NCI-H187 treated with DMSO at 0.1 percent for 48 hours (cell line): Measurements from ENCODE around the gene PARD3B.

Source experiments
- DNase-seq: peaks from one replicate; lab custom pipeline; 2025; lab: John Stamatoyannopoulos, UW

Gene PARD3B

DNA sequence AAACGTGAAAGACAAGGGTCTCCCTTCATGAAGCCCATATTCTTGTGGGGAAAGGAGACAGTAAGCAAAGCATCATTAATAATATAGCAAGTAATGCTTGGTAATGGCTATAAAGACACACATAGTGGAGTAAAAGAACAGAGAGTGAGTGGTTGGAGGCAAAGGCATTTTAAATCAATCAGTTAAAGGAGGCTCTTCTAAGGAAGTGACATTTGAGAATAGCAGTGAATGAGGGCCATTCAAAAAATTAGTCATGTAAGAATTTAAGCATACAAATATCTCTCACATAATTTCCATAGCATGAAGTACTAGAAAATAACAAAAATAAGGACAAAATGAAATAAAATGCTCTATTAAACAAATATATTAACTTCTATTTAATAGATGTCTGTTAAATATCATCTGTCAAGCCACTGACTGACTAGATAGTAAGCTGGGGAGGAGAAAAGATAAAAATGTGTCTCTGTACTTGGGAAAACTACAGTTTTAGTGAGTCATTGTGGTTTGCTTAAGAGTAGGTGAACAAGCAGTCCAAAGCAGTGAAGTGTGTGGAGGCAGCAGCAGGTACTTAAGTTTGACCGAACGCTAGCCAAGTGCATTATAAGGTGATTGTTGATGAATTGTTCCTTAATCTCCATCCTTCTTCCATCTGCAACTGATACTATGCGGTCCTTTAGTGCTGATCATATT, 160.1 kb downstream of the PARD3B start:
- DNase-seq: peak; percentile 7

DNA sequence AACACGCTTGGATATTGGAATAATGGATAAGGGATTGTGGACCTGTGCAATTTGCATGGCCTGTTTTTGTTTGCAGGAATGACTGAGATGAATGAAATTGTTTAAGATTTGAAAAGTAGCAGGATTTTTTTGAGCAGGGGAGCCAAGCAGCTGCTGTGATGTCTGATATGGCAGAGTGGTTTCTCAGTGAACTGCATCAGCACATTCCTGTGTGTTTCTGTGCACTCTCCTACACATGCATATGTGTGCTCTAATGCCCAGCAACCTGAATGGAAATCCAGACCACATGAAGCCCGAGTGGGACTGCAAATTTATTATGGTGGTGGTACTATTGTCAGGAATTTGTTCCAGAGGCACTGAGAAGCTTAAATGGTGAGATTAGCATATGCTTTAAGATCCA, 161.7 kb downstream of the PARD3B start:
- DNase-seq: no peak

DNA sequence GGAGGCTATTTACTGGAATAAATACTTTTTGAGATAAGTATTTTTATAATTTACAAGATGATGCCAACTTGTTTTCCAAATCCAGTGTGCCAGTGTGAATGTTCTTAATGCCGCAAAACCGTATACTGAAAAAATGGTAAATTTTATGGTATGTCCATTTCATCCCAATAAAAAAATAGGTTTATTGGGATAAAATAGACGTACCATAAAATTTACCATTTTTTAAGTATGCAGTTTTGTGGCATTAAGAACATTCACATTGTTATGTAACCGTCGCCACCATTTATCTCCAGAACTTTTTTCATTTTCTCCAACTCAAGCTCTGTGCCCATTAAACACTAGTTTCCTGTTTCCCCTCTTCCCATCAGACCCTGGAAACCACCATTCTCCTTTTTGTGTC, 167.9 kb downstream of the PARD3B start:
- no peak for DNase-seq

DNA sequence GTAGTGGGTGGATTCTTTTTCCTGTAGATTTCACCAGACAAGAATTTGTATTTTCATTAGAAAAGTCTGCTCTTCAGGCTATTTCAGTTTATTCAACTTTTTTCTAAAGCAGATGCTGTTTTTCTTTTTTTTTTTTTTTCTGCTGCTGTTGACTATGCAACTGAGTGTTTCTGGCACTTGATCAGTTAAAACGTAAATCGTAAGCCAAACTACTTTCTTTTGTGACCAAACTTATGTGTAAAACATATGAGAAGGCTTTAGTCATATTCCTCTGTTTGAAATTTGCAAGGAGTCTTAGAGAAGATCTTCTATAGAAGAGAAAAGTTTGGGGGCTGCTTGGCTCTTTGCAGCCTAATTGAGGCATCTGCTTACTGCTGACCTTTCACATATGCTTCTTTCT, 170.1 kb downstream of the PARD3B start:
- no peak for DNase-seq

DNA sequence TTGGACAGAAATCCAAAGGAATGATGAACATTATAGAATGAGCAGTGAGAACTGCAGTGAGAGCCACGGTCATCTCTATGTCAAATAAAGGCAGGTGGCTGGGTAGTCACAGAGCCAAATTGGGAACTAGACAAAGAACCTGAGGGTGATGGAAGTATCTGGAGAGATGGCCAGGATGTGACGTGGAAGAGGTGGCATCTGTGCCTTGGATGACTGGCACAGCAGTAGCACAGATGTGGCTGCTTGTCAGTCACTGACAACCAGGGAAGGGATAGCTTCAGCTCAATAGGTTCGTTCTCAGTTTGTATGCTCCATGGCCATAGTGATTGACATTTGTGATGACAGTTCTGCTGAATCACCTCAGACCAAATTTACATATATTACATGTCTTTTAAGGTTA, 172.3 kb downstream of the PARD3B start:
- DNase-seq: no peak

DNA sequence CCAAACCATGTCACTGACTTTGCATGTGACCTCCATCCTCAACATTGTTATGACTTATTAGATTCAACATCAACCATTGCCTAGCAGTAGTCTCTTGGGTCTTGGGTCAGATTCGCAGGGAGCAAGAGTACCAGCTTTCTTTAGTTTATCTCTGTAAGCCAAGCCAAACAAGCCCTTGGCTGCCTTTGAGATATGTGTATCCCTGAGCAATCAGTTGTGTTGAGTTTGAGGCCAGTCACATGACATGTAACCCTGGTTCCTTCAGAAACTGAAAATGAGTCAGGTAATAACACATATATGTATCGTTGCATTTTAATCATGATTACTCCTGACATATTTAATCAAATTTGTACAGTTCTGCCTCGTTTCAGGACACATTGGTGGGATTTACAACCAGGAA, 173.3 kb downstream of the PARD3B start:
- no peak for DNase-seq

DNA sequence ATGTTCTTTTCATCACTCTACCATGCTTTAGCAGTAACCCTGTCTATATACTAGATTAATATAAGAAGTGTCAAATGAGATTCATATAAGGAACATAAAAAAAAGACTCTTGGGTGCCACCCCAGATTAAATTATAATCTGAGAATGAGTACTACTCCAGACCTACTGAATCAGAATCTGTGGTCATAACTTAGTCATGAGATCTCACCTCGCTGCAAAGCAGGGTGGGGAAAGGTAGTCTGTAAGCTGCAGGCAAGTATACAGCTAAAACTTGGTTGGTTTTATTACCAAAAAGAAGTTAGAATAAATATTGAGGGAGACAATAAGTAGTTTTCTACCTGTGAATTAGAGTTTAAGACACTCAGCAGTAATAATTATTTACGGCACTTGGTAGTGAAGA, 175.6 kb downstream of the PARD3B start:
- DNase-seq: no peak

DNA sequence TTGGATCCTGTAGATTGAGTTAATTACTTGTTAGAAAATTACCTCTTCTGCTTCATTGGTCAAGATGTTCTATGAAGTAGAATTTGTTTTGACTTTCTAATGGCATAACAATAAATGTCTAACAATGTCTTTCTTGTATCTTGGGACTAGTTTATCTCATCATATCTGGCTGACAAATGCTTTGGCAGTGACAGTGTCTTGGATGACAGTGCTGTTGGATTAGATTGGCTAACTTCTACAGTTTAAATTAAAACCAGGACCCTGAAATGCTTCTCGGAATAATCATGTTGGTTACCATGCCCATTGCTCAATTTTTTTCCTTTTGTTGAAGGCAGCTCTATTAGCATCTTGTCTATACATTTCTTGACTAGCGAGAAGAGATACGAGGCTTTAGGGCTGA, 176.9 kb downstream of the PARD3B start:
- no peak for DNase-seq

DNA sequence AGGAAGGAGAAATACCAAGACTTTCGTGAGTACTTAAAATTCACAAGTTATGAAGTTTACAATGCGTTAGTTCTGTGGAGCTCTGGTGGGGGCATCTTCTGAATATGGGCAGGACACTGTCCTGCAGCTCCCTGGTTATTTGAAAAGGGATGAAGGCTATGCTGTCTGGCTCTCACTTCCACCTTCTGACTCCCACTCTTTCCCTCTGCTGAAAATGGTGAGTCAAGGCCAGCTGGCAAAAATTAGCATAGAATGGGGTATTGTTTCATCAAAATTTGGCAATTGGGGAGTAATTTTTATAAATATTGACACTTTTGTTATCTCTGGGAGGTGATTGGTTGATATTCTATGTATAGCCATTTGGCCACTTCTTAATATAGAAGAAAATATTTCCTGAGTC, 177.4 kb downstream of the PARD3B start:
- DNase-seq: no peak

DNA sequence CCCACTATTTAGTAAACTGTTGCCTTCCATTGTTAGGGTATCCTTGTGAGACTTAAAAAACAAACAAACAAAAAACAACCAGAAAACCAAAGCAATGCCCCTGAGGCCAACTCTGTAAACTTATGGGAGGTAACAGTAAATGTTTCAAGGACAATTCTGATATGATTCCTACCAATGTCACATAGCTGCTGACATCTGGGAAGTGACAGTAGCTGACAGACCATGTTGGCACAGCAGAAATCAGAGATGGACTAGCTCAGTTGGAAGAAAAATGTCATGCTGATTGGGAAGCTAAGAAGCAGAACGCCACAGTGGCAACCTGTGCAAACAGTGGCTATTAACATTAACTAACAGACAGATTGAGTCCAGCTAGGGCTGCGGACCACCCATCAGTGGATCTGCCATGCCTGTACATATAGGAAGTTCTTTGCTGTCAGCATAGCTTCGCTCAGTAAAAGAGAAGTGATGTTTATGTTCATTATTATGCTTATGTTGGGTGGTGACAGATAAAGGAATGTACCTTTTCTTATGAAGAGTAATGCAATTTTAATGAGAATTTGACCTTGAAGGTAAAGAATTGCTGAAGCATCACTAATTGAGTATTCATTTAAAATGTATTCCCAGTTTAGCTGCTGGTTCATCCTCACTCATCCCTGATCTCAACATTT, 180.6 kb downstream of the PARD3B start:
- DNase-seq: no peak

DNA sequence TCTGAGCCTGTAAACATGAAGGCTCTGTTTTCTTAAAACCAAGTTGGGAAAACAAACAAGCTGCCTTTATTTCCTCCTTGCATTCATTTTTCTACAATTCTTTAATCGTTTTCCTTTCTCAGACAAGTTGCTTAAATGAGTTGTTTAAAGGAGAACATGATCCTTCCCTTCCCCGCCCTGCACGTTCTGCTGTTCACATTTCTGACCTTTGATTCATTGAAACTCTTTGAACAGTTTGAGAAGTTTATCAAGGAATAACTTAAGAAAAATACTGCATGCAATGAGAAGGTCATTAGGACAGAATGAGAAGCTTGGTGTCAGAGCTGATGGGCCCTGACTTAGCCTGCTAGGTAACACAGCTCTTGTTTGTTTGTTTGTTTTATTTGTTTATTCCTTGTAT, 181.6 kb downstream of the PARD3B start:
- no peak for DNase-seq

DNA sequence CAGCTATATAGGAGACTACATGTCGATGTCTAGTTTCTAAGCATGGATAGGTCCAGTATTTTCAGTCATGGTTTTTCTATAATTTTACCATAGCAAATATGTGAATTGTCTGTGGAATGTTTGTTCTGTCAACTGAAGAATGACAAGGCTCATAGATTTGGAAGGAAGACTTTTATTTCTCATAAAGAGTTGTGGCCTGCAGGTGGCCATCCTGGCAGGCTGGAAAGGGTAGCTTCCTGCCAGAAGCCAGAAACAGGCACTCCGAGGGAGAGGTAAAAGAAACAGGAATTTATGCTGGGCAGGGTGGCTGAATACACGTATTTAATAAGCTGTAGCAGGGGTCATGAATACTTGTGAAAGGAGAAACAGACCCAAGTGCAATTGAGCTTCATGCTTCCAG, 182.1 kb downstream of the PARD3B start:
- DNase-seq: no peak

DNA sequence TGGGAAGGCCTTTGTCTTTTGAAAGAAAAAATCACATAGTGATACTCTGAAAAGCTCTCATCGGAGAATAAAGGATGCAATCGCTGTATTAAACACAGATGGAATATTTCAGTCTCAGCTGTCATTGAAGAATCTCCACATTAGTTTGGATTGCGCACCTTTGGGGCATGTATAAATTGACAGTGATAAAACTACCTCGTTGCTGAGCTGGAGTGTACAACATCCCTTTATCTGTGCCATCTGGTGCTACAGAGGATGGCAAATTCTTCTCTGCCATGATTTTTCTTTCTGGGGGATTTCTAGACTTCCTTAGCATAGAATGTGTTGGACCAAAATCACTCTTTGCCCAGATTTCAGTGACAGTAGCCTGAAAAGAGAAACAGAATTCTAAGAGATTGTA, 185.3 kb downstream of the PARD3B start:
- DNase-seq: no peak

DNA sequence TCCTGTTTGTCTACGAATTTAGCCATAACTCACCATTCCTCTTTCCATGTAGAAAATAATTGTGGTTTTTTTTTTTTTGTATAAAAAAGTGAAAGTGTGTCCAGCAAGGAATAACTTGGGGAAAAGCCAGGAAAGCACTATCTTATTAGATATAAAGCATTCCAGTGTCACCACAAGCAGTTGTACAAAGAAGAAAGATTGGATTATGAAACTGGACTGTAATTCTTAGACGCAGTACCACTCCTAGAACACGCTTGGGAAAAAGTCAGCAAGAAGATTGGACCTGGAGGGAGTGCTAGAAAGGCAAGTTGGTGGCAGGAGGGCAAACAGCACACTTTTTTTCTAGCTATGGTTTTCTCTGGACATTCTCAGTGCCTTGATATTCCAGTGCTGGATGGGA, 186.7 kb downstream of the PARD3B start:
- DNase-seq: no peak

DNA sequence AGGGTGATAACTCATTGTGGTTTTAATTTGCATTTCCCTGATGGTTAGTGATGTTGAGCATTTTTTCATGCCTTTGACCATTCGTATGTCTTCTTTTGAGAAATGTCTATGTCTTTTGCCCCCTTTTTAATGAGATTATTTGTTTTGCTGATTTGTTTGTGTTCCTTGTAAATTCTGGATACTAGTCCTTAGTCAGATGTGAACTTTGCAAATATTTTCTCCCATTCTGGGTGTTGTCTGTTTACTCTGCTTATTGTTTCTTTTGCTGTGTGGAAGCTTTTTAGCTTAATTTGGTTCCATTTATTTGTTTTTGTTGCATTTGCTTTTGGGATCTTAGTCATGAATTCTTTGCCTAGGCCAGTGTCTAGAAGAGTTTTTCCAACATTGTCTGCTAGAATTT, 192.0 kb downstream of the PARD3B start:
- DNase-seq: no peak

DNA sequence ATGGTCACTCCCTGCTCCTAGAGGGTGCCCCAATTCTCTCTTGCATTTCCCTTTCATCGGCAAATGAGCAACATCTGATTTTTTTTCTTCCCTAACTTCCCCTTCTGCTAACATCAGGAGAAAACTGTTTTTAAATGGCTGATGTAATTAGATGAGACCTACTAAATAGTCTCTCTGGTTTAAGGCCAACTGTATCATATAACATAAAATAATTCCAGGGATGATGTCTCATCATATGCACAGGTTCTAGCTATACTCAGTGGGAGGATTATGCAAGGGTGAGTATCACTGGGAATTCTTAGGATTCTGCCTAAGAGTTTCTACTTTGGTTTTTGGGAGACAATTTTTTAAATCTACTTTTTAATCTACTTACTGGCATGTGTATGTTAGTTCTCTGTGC, 193.4 kb downstream of the PARD3B start:
- no peak for DNase-seq

DNA sequence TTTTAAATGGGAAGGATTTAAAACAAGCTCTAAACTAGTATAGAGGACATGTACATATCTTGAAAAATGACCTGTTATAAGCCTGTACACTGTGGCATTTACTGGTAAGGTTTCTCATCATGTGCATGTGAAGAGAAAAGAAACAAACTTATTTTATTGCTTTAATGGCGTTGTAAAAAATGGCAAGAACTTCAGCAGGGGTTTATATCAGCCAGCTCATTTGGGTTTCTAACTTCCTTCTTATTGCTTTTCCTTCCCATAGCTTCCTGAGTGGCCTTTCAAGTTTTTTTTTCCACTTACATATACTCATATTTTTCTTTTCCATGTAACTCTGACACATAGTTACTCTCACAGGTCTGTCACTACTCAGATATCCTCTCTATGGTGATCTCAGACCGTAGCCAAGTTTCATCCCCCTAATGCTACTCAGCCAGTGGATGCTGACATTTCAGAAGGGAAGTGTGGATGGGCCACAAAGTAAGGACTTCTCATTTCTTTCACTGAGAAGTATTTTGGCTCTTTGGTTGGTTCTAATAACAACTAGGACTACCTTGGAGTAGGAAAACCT, 198.2 kb downstream of the PARD3B start:
- DNase-seq: no peak

DNA sequence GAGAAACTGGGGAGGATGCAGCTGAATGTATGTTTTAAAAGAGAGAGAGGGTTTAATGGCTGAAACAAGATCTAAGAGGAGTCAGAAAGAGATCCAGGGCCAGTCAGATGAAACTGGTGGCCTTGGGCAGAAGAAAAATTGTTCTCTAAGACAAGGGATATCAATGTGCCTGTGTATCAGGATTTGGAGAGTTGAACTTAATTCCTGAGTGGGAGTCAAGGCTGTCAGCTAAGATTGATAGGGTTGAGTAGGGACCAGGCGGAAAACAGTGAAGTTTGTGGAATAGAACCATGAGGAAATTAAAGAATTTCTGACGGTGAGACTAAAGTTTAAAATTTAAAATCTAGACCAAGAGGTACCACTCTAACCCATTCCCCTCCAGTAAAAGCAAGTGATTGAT, 199.2 kb downstream of the PARD3B start:
- DNase-seq: no peak

DNA sequence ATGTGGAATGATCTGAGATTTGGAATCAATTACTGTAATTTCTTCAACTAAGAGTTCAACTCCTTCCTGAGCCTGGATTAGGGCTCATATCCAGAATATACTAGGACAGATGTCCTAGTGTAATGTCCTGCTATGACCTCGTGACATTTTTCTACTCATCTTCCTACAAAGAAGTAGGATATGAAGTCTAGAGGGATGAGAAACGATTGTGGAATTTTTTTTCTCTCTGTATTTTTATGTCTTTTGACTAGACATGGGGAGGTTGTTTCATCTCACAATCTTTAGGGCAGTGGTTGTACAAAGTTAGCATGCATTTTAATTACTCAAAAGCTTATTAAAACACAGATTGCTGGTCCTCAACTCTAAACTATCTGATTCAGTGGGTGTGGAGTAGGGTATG, 203.0 kb downstream of the PARD3B start:
- no peak for DNase-seq

DNA sequence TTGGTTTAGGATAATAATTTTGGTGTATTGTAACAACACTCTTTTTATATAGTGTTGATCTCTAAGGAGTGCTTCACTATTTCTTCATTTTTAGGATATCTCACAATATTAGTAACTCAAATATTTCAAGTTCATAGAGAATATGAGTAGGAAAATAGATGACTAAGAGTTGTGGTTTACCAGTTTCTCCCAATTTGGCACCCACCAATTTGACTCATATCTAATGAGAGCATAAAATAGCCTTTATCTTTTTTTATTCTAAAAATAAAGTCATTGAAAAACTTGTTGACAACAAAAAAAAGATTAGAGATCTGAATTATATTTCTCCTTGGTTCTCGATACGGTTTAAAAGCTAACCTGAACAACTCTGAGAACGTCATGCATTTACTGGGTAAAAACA, 204.0 kb downstream of the PARD3B start:
- DNase-seq: no peak

DNA sequence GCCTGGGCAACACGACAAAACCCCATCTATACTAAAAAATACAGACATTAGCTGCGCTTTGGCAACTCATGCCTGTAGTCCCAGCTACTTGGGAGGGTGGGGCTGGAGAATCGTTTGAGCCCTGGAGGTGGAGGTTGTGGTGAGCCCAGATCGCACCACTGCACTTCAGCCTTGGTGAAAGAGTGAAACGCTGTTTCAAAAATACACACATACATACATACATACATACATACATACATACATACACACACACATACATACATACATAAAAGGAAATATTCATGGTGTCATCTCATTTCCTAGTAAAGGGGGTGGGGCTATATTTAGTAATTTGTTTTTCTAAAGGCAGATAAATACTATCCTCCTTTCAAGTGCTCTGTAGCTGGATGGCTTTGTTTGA, 205.1 kb downstream of the PARD3B start:
- DNase-seq: no peak

DNA sequence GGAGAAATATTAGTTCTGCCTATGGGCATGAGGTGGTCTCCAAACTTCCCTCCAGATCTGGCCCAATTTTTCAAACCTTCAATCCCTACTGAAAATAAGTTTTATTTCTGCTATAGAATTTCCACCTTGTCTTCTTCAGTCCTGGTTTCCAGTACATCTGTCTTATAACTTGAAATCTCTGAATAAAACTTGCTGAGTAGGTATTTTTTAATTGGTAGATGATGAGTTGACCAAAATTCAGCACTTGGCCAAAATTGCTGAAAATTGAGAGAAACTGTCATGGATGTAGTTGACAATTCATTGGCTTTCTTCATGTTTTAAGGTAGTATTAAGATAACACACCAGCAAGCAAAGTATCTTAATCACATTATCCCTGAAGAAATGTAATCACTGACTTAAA, 206.2 kb downstream of the PARD3B start:
- no peak for DNase-seq

DNA sequence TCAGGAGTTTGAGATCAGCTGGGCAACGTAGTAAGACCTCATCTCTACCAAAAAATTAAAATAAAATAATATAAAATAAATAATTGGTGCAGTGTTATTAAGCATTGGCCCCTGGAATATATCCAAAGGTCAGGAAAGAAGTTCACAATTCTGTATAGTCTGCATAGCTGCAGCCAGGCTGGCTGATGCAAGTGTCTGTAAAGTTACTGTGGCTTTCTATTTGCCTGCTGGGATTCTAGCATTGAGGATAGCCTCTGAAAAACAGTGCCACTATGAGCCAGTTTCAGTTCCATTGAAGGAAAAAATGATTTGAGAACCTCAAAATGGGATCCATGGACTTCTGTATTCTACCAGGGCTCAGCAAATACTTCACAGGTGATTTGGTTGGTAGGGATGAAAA, 208.6 kb downstream of the PARD3B start:
- DNase-seq: no peak

DNA sequence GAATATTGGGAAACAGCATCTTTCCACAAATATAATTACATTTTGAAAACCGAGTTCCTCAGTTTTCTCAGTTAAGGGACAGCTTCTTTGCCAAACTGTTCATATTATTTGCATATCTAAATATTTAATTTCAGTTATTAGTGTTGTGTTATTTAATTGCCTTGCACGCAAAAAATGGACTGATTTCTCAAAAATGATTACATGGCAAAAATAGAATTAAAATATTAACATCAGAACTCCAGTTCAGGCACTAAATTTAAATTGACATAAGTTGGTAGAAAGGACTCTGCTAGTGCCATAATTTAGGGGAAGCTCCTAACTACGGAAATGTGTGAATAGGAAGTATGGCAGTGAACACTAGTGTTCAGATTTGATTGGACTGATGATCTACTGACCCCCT, 209.6 kb downstream of the PARD3B start:
- no peak for DNase-seq
